NCI-H510A treated with DMSO at 0.1 percent for 48 hours (cell line): ENCODE data around the gene SCAF4.
"Not testable (repeated sequence)": the region's sequence is repeated elsewhere in the genome, so short reads cannot be mapped to it uniquely, and the experiment has no call there.

Source experiments
- DNase-seq: peaks from one replicate; lab custom pipeline; 2025; lab: John Stamatoyannopoulos, UW

The SCAF4 gene

DNA sequence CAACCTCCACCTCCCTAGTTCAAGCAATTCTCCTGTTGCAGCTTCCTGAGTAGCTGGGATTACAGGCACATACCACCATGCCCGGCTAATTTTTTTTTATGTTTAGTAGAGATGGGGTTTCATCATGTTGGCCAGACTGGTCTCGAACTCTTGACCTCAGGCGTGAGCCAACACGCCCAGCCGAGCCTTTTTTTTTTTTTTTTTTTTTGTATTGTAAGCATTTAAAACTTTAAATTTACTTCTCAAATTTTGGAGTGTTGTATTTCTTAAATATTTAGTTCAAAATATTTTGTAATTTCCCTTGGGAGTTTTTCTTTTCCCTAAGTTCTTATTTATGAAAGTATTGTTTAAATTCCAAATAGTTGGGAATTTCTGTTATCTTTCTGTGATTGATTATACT is 9.2 kb upstream of the SCAF4 start:
- no peak for DNase-seq

- DNase-seq: not testable (repeated sequence)
Observed at GRCh38 chr21:31737586-31738397, 5.9 kb upstream of the SCAF4 start.

GRCh38 chr21:31735511-31735992 is 3.6 kb upstream of the SCAF4 start:
- no peak for DNase-seq

GRCh38 chr21:31733551-31734149 is 1.7 kb upstream of the SCAF4 start:
- peak; percentile 8 for DNase-seq

DNA sequence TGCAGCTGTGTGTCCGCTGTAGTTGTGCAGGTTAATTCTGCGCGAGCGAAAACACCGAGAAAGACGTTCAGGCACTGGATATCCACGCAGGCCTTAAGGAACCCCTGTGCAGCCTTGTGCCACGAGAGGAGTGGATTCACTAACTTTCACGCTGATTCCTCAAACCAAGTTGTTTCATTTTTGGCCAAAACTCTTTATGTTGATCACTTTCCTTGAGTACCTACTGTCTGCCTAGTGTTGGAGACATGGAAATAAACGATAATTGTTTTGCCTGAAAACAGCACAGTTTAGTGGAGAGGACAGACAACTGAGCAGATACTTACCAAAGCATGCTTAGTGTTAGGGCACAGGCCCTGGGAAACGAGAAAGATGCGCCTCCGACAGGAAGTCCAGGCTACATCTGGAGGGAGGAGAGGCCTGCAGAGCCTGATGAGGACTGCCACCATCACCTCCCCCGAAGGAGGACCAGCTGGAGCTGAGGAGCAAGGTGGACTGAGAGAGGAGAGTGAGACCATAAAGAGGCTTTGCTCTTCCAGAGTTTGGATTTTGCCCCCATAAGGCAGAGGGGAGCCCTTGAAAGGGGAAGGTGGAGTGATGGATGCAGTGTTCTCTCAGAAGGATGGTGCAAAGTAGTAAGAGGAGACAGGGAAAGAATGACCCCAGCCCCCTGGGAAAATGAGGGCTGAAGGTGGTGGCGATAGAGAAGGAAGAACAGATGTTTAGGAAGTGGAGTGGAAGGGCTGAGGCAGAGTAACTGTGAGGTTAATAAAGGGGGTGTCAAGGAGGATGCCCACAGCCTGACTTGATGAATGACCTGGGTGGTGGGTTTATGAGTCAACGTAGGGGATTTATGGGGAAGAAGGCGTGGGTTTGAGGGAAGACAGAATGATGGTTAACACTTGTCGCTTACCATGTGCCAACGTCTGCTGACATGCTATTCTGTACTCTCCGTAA is 956 bp upstream of the SCAF4 start:
- DNase-seq: peak; percentile 60

DNA sequence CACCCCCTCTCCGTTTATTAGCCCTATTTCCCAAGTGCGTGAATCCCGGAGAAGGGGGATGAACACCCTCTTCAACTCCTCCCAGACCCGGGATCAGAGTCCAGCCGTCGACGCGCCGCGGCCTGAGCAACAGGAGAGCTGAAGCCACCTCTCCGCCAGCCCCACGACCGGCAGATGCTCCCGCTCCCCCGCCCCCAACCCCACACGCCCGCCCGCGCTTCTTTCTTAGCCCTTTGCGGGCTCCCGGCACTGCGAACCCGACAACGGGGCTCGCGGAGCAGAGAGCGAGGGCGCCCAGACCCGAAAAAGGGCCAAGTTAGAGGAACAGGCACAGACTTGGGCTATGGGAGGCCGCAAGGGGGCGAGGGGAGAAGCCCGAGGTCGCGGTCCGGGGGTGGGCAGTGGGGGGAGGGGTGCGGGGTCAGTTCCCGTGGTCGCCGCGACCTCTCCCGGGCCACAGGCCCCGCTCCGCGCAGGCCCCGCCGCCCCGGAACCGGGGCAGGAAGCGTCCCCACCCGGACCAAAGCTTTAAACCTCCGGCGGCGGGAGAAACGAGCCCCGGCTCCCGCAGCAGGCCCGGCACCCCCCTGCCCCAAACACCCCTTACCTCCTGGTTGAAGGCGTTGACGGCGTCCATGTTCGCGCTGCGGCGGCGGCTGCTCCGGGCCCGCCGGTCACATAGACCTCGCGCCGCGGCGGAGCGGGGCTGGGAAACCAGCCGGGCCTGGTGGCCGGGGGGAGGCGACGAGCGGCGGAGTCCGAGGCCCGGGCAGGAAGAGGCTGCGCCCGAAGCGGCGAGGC is 662 bp downstream of the SCAF4 start:
- DNase-seq: no peak

DNA sequence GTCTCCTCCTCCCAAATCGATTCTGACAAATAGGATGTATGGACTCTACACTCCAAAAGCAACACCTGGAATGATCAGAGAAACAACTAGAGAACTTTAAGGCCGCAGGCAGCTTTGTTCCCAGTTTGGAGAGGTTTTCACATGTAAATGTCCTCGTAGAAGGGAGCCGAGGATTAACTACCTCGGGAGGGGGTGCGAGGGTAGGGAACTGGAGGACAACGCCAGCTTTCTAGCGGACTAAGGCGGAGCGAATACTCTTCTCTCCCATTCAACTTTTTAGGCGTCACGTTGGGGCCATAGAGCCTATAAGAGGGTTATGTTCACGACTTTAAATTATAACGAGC is 1.2 kb downstream of the SCAF4 start:
- DNase-seq: no peak

DNA sequence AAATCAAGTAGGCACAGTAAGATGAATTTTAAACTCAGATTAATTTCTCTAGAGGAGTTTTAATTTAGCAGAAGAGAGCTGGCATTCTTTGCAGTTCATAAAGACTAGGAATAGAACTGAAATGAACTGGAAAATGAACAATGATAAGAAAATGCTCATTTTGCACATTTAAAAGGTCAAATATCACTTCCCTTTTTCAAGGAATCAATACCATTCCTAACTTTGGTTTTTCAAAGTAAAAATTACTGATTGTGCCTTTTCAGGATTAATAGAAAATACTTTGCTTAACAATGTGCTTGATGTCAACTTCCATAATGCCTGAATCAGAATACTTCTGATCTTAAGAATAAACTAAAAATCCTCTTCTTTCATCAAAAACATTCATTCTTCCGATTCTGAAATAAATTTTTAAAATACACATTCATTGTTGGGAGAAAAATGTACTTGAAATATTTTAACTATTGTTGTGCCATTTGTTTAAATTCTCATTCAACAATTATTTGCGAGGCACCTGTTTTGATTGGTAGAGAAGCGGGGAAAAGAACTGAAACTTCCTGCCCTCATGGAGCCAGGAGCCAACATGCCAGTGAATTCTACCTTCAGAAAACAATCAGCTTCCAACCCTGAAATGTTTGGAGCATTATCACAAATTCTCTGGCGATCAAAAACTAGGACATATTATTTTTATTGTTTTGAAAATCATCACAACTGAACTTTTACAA is 2.1 kb downstream of the SCAF4 start:
- DNase-seq: no peak

DNA sequence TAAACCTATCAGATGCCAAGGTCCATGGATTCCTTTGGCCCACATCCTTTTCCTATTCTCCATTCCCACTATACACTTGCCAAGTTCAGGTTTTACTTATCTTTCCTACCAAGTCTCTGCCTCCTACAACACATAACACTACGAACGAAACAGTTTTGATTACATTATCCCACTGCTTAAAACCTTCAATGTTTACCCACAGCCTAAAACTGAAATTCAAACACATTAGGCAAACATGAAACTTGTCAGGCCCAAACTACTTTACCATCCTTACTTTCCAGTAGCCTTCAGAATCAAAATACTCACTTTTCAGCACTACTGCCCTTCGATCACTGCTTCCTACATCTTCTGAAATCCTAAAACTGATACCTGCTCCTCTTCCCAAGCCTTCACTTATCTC is 3.0 kb downstream of the SCAF4 start:
- DNase-seq: no peak

DNA sequence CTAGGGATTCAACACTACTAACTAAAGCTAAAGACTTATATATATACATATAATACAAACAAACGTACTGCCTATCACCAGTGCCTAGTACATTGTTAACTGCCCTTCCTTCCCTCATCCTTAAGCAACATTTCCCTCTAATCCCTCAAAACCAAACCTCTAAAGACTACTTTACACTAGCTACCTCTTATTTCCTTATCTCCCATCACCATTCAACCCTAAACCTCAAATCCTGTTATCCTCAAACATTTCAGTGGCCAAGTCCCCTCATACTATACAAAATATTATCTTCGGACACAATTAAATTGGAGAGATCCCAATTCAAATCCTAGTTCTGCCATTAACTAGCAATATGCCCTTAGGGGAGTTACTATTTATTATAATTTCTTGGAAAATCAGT is 3.7 kb downstream of the SCAF4 start:
- no peak for DNase-seq

DNA sequence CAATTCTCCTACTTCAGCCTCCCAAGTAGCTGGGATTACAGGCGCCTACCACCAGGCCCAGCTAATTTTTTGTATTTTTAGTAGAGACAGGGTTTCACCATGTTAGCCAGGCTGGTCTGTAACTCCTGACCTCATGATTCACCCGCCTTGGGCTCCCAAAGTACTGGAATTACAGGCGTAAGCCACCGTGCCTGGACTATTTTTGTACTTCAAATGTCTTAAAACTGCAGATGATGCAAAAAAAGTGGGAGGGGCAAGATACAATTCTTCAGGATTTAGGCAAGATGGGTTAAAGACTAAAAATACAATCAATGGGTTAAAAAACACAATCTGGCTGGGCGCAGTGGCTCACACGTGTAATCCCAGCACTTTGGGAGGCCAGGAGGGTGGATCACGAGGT is 4.7 kb downstream of the SCAF4 start:
- DNase-seq: no peak

DNA sequence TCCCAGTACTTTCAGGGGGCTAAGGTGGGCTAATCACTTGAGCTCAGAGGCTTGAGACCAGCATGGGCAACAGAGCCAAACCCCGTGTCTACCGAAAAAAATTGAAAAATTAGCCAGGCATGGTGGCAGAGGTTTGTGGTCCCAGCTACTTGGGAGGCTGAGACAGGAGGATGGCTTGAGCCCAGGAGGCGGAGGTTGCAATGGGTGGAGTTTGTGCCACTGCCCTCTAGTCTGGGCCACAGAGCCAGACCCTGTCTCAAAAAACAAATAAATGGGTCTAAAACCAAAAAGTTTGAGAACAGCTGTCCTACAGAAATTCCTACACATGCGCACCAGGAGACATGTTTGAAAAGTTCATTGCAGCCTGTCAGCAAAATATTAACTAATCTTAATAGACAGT is 5.5 kb downstream of the SCAF4 start:
- no peak for DNase-seq

- no peak for DNase-seq
Observed at GRCh38 chr21:31725202-31725839, 6.6 kb downstream of the SCAF4 start.

DNA sequence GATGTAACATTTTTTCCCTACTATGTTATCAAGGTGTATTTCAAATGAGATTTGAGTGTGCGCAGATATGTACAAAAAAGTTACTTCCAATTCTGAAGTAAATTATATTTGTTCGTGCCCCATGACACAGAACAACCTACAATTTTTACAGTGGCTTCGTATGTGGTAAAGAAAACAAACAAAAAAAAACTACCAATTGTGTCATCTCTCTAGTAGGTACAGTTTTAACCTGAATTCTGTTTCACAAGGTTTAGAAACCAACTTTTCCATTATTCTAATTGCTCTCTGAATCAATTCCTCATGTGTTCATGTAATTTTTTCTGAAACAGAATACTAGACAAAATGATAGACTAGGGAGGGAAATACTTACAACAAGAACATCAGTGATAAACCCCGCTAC is 7.4 kb downstream of the SCAF4 start:
- DNase-seq: no peak

DNA sequence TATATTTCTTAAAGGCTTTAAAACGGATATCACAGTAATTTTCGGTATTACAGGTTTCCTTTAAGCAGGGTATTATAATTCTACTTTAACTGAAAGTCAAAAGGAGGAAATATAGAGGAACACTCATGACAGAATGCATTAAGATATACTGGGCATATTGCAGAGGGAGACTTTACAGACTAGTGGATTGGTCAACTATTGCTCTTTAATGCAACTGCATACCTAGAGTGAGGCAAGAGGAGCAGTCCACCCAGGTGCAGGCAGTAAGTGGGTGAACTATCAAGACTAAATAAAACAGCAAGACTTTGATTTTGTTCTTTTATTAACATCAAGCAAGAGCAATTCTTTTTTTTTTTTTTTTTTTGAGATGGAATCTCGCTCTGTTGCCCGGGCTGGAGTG is 10.5 kb downstream of the SCAF4 start:
- no peak for DNase-seq

DNA sequence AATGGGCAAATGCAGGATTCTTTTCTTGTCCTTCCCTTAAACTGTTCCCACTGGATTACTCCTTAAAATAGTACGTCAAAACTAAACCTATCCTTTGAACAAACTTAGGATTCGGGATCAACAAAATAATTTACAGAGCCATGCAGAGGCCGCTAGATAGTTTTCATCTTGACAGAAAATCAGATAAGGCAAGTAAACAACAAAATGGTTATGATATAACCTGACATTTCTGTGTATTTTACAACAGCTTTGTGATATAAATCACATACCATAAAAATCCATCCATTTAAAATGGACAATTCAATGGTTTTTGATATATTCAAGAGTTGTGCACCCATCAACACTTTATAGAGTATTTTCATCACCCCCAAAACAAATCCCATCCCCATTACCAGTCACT is 11.2 kb downstream of the SCAF4 start:
- no peak for DNase-seq

DNA sequence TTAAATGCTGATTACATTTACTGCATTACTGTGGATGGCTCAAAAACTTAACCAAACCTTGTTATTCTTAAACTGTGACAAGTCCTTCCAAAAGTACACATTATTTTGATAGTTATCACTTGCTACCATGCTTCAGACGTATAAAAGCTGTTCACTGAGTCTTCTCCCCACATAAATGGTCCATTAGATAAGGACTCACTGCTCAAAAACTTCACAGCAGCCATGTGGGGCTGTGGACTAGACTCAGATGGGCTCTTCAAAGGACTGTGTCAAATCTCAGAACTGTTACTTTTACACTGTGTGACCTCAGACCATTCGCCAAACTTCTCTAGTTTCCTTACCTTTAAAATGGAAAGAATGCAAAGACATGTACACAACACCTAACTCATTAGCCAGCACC is 11.6 kb downstream of the SCAF4 start:
- no peak for DNase-seq

DNA sequence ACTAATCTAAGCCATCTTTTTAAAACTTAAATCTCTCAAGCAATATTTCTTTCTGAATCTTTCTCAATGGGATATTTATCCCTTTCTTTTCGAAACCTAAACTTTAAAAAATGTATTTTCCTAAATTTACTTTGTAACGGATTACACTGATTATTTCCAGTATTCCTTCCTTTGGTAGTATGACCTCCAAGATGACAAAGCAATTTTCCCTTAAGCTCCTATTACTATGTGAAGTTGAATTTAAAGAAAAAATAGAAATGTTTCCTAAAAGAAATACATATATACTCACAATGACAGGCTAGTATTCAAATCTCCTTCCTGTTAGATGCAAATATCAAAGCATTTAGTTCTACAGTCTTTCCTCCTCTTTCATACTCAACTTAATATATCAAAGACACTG is 15.8 kb downstream of the SCAF4 start:
- DNase-seq: no peak

DNA sequence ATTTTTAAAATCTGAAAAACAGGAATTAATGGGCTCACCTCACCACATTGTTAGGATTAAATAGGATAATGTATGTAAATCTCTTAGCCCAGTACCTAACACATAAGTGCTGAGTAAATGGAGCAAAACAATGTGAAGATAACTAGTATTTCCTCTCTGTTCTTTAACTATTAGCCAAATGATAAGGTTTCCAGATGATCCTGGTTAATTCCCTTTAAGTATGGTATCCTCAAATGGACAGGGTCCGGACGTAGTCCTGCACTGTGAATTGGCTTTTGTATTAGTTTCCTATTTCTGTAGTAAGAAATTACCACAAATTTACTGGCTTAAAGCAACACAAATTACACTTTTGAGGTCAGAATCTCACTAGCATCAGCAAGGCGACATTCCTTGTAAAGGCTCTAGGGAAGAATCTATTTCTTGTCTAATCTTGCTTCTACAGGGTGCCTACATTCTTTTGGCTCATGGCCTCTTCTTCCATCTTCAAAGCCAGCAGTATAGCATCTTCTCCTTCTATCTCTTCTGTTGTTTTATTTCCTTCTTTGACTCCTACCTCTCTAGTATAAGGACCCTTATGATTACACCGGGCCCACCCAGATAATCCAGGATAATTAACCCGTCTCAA is 17.1 kb downstream of the SCAF4 start:
- no peak for DNase-seq
